ENCODE data around the gene PITPNM1. TPM values are rescaled to one million over a fixed set of nuclear protein-coding genes. Genes with fewer than 3 reads are reported as not detected.

The PITPNM1 gene
- total and polyA plus RNA-seq, 2 experiments from 2014 or later: 9.1 to 57.1 TPM

GRCh38 chr11:67517784-67518552 is 12.8 kb upstream of the PITPNM1 start (continued):
- TF ChIP-seq ZNF462 (CRISPR knock-in tag; IDR thresholded peaks at IDR 0.05) (no peak), NANOG (IDR thresholded peaks at IDR 0.05; ENCODE audit: borderline replicate concordance) (no peak)

- H3K4me1 Mint-ChIP-seq: no peaks in the 10 kb centered on the region
- H2AFZ ChIP-seq: no peak overlapping the region
- no peak overlapping the region for H3K4me3 Mint-ChIP-seq
- H3K36me3 Mint-ChIP-seq (ENCODE audit: low read depth): no peaks in the 10 kb centered on the region
- peaks cover 11% of the 10 kb centered on the region for H3K27me3 Mint-ChIP-seq (ENCODE audit: insufficient read depth, low read depth, poor library complexity)
- no peak overlapping the region for H3K27ac Mint-ChIP-seq
- H3K27me3 ChIP-seq (ENCODE audit: insufficient read depth): no peaks in the 10 kb centered on the region
- H3F3A ChIP-seq (replicated peaks; ENCODE audit: low read depth): no peaks in the 10 kb centered on the region
- no peak overlapping the region for H3K4me2 ChIP-seq
- H3K4me1 ChIP-seq (ENCODE audit: insufficient read depth): no peaks in the 10 kb centered on the region
- no peak overlapping the region for H3K4me3 ChIP-seq
- no peaks in the 10 kb centered on the region for H4K20me1 ChIP-seq (replicated peaks; ENCODE audit: insufficient read depth)
- no peak overlapping the region for H3K27ac ChIP-seq (ENCODE audit: low read depth)
- no peaks in the 10 kb centered on the region for H3K9me3 Mint-ChIP-seq
- H3K36me3 ChIP-seq (ENCODE audit: insufficient read depth): no peaks in the 10 kb centered on the region
- TF ChIP-seq POLR2AphosphoS5 (IDR thresholded peaks at IDR 0.05; ENCODE audit: low read depth) (no peak), STAT1 (IDR thresholded peaks at IDR 0.05; ENCODE audit: unreplicated experiment) (no peak), ZNF114 (CRISPR knock-in tag; IDR thresholded peaks at IDR 0.05) (no peak)
- no peak for DNase-seq (ENCODE audit: low spot score)
- no peak for ATAC-seq
- no peaks in the 10 kb centered on the region for H3K79me2 ChIP-seq (replicated peaks; ENCODE audit: insufficient read depth)
- no peaks in the 10 kb centered on the region for H3K9me2 ChIP-seq (ENCODE audit: insufficient read depth)
Observed at GRCh38 chr11:67516806-67517205, 11.6 kb upstream of the PITPNM1 start.
